Superior temporal gyrus (tissue), 1 donor: ENCODE data around the gene CHTF18.
"Not testable (repeated sequence)": the region's sequence is repeated elsewhere in the genome, so short reads cannot be mapped to it uniquely, and the experiment has no call there.

Experiments used
- DNase-seq: peaks from one replicate; pipeline ENCODE4 v3.0.0-alpha.2; 2016; ENCODE audit errors: extremely low spot score

Gene CHTF18

DNA sequence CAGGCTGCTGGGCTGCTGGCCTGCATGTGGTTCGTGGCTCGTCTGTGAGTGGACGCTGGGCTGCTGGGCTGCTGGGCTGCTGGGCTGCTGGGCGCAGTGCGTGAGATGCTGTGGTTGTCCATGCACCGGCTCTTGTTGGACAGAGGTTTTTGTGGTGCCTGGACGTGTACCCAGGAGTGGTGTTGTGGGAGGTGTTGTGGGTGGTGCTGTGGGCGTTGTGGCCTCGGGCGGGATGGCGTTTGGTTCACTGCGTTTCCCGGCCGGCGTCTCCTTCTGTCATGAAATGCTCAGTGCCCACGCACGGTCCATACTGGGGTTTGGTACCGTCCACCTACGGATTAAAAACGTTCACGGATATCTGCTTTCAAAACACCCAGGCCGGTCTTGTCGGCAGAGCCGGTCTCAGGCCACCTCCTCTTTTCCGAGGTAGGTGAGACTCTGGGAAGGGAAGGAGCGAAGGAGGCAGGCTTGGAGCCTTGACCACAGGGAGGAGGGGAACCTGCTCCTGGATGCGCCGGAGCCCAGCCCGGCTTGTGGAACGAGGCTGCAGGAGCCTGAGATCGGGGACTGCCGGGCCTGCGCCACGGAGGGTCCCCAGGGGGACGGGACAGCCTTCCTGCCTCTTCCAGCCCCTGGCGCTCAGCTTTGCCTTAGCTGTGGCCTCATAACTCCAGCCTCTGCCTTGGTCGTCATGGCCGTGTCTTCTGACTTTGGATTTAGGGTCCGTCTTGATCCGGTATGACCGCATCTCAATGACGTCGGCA, 41.9 kb downstream of the CHTF18 start:
- no peak for DNase-seq

DNA sequence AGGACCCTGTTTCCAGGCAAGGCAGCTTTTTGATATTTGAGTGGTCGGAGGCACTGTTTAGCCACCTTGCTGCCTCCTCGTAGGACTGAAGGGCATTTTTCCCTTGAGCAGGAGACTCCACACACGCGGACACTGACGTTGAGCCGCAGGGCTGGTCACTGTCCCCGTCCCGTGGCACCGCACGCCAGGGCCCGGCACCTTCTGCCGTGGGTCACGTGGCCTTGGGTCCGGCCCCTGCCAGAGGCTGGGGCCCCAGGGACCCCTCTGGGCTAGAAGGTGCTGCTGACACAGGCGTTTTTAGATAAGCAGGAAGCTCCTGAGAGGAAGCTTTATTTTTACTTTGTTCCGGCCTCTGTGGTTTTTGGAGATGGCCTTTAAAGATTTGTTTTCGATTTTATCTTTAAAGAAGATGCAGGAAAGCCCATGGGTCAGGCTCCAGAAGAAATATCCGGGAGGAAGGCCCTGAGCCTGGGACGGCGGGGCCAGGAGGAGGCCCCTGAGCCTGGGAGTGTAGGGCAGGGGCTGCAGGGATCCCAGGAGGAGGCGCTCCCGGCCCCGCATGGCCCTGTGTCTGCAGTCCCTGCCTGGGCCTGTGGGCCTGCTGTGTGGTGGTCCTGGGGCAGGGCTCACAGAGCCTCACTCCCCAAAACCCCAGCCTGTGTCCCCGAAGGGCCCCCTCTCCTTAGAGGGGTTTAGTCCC, 42.6 kb downstream of the CHTF18 start:
- no peak for DNase-seq

DNA sequence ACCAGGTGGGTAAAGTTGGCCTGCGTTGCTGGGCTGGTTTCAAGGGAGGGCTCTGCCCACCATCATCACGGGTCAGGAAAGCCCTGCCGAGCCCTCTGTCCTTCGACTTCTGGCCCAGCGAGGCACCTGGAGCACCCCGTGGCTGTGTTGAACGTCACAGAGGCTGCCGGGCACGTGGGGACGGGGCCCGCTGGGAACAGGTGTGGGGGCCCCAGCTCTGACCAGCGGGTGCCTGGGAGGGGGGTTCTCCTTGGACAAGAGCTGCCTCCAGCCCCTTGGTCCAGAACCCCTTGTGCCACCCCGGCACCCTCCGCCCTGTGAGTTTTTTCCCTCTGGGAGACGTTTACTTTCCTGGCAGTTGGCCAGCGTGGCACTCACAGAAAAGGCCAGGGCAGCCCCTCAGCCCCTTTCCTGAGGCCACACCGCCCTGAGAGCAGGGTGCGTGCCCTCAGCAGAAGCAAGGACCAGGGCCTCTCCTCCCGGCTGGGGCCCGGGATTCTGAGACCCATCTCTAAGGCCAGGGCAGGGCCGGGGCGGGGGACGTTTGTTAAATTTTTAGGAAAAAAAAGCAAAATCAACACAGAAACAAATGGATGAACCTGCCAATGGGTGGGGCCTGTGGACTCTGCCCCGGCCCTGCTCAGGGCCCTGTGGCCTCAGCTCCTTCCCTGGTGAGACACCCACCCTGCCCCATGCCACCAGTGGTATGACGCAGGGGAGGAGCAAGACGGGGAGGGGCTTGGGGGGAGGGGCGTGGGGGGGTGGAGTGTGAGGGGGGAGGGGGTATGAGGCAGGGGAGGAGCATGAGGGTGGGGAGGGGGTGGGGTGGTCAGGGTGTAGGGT, 43.4 kb downstream of the CHTF18 start:
- DNase-seq, result no peak

DNA sequence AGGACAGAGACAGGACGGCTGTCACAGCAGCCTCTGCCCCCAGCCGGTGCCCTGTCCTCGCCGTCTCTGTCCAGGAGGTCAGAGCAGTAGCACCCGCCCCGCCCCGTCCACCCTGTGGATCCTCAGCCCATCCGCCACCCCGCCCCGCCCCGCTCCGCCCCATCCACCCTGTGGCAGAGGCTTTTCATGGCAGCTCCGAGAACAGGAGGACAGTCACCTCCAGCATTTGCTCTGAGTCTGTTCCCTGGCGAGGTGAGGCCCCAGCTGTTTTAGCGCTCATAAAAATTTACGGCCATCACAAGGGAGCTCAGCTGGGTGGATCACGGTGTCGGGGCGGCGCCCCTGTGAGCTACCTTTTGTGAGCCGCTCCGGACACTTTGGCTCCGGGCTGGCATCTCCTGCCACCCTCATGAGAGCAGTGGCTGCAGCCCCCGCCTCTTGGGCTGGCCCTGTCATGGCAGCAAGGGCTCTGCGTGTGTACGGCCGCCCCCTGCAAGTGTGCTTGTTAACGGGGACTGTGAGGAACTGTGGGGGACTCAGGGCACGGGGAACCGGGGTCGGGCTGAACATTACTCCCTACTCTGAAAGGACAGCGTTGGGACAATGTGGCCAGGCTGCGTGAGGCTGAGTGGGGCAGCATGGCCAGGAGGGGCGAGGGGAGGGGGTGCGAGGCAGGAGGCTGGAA, 44.4 kb downstream of the CHTF18 start:
- no peak for DNase-seq

DNA sequence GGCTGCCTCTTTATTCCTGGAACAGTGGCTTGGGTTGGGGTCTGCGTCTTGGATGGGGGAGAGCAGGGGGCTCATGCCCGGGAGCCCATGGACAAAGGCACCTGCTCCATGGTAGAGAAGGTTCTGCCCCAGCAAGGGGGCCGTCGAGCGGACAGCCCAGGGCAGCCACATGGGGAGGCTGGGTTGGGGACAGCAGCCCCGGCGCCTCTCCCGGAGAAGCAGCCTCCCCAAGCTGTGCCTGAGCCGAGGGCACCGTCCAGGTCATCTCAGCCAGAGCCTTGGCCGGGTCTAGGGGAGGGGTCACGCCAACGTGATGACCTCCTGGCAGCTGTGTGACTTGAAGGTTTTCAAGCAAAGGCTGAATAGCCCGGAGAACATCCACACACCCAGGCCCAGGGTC, 45.0 kb downstream of the CHTF18 start:
- DNase-seq, result no peak

DNA sequence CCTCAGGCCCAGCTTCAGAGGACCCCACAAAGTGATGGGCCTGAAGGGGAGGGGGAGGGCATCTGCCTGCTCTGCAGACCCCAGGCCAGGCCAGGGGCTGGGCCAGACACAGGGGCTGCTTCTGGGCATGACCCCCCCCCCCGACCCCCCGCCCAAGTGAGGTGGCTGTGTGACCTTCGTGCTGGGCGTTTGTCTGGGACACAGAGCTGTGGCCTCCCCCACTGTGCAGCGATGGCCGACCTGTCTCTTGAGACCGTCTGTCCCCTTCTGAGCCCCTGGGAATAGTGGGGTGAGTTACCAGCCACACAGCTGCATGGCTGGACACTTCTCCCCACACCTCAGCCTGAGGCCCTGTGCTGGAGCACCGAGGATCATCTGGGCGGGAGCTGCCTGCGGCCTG, 47.0 kb downstream of the CHTF18 start:
- no peak for DNase-seq

DNA sequence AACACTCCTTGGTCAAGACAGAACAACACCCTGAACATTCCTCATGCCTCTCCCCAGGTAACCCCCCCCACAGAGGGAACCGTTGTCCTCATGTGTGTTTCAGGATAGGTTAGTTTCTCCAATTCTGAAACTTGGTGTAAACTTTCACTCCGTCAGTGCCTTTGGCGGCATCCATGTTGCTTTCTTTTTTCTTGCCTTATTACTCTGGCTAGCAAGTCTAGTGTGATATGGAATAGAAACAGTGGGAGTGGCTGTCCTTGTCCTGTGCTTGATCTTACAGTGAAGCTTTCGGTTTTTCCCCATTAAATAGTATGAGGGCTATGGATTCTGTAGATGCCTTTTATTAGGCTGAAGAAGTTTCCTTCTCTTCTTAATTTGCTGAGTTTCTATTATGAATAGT, 47.8 kb downstream of the CHTF18 start:
- DNase-seq, result no peak

DNA sequence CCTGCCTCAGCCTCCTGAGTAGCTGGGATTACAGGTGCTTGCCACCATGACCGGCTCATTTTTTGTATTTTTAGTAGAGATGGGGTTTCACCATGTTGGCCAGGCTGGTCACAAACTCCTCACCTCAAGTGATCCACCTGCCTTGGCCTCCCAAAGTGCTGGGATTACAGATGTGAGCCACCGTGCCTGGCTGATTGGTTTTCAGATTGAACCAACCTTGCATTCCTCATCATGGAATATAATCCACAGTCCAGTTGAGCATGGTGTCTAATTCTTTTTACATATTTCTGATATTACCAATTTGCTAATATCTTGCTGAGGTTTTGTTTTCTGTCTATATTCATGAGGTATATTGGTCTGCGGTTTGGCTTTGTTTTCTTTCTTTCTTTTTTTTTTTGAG, 48.4 kb downstream of the CHTF18 start:
- DNase-seq, result not testable (repeated sequence)

DNA sequence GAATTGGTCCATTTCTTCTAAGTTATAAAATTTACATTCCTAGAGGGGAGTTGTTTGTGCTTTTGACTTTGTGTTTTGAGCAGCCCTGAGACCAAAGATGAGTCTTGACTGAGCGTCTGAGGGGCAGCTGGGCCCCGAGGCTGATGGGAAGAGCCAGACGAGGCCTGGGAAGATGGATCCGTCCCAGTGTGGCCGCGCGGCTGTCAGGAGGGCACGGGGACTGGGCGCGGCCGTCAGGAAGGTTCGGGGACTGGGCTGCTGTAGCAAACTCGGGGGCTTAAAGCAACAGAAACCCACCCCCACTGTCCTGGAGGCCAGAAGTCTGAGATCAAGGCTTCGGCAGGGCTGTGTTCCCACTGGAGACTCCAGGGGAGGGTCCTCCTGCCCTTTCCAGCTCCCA, 50.3 kb downstream of the CHTF18 start:
- no peak for DNase-seq

DNA sequence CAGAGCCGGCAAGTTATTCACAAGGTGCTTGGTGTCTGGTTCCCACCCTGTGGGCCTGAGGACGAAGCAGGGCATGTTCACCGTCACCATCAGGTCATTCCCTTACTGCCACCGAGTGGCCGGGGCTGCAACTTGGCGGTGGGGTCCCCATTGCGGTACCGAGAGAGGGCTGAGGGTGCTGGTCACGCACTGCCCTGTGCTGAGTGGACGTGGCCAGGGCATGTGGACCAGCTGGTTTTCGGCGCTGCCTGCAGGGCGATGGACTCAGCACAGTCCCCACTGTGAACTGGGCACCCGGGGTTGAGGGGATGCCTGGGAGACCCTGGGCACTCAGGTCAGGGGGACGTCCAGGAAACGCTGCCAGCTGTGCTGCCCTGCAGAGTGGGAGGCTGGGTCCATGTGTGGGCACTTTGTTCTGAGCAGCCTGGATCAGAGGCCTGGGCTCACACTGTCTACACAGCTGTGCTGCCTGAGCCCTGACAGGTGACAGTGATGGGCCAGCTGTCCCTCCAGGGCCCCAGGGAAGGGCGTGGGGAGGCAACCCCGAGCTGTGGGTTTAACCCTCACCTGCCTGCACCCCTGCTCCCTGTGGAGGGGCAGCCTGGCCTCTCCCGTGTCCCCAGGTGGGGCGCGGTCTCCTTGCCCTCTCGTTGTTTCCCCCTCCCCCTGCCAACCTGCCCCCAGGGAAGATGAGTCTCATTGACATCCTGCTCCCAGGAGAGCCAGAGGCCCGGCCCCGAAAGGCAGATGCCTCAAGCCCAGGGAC, 51.4 kb downstream of the CHTF18 start:
- DNase-seq, result no peak

DNA sequence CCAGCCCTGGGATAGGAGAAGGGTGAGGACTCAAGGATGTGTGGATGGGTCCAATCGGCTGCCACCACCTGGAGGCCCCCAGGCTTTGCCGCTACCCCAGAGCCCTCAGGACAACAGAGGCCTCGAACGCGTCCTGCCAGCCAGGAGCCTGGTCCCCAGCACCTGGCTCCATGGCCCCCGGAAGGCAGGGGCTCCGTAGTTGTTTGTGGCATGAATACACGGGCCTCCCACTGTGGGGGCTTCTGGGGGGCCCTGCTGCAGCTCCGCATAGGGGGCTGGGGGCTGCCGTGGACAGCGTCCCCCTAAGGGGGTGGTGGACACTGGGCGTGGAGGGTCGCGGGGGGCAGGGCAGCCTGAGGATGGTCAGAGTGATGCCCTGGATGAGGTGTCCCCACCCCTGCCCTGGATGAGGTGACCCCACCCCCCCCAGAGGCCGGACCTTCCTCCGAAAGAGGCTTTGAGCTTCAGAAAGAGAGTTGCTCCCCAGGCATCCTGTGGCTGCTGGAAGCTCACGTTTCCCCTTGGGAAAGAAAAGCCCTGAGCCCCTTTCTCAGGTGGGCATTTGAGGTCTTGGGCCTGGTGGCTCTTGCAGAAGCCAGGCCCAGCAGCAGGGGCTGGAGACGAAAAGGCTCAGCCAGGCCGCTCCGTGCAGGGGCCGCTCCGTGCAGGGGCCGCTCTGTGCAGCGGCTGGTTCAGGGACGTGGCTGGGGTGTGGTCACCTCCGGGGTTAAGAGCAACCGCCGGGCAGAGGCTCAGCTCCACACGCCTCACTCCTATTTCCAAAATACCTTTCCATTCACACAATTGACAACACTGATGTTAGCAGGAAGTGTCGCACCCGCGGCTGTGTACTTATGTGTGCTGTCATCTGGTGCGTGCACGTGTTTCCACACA, 52.4 kb downstream of the CHTF18 start:
- DNase-seq, result no peak

DNA sequence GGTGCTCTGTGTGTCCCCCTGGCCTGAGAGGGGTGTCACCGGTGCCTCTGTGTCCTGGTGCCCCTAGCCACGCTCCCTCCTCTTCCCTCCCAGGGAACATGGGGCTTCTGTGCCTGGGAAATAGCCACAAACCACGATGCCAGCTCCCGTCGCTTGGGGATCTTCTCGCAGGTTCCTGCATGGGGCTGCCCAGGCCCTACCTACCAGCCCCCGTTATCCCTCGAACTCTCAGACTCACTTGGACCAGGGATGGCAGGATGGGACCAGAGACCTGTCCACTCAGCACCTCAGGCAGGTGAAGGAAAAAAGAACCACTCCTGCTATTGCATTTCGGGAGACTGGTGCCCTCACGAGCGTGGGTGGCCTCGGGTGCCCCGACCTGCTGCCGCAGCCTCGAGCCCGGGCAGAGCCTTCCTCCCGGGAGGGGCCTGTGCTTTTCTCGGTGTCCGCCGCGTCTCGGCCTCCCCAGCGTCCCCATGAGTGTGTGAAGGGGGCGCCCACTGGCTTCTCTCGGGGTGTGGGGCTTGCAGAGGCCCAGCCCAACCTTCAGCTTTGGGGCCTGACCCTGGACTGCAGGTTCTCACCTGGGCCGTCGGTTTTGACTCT, 53.1 kb downstream of the CHTF18 start:
- DNase-seq, result no peak

DNA sequence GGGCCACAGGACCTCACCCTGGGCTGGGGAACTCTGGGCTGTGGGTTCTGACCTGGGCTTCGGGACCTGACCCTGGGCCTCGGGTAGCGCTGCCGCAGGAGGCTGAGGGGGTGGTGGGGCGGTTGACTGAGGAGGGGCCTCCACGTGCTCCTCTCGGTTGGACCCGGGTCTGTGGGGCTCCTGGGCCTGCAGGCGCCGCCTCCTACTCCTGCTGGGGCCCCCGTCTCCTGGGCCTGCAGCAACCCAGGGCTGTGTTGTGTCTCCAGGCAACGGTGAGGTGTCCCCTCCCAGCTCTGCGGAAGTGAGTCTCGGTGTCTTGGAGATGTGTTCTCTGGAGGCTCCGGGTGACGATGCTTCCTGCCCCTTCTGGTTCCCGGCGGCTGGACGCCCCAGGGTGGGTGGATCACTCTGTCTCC, 53.6 kb downstream of the CHTF18 start:
- DNase-seq, result peak; percentile 11

DNA sequence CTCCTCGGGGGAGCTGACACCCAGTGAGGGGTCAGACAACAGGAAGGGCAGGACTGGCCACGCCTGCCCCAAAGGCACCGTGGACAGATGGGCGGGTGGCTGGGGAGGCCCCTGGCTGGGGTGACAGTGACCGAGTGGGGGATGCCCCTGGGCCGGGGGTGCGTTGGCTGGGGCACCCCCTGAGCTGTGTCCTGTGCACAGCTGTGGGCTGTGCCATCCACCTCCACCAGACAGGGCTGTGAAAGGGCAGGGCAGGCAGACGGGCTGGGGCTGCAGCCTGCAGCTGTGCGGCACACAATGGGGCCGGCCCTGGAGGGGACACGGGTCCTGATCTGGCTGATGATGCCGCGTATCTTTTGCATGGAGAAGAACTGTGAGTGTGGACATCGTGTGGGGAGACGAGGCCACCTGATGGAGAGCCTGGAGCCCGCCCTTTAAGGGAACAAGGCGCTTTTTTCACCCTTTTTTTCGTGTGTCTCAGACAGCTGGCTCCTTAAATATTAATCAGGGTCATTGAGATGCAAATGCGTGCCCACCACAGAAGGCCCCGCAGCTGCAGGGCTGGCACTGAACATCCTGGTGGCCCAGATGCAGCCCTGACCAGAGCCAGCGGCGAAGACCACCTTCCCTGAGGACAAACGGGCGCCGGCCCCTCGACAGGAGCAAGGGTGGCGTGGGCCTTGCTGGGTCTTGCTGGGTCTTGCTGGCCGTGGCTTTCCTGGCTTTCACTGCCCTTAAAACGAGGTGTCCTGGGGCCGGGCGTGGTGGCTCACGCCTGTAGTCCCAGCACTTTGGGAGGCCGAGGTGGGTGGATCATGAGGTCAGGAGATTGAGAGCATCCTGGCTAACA, 54.5 kb downstream of the CHTF18 start:
- DNase-seq, result no peak

DNA sequence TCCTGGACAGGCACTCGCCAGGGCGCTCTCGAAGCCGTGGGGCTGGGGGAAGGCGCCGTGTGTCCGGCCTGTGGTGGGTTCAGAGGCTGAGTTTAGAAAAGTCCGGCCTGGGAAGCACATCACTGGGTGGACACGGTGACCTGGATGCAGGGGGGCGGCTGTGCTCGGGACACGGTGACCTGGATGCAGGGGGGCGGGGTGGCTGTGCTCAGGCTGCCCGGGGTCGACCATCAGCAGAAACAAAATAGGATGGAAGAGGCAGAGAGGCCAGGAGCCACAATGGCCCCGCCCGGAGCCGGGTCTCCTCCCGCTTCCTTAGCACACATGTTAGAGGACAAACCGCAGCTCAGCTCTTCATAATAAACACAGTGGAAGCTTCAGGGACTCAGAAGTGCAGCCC, 55.4 kb downstream of the CHTF18 start:
- no peak for DNase-seq

DNA sequence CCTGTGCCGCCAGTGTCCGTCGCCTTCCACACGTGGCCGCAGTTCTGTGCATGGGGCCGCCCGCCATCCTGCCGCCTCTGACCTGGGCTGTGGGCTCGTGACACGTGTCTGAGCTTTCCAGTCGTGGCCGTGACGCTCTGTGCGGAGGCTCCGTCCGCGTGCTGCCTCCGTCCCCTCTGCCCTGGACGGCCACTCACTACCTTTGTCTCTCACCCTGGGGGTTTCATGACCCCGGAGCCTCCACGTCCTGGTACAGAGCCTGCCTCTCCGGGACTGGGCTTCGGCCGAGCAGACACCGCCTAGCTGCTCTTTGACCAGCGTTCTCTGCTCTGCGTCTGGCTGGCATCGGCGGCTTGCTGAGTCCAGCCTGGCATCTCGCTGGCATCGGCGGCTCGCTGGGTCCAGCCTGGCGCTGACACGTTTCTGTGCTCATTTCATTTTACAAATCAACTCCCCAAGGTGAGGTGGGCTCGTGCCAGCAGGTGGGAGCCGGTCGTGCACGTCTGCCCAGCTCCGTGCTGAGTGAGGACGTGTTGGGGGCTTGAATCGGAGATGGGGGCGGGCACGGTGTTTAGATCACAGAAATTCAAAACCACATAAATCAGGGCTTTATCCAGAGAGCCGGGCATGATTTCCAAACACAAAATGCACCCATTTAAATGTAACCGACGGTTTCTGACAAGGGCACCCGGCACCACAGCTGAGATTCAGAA, 56.4 kb downstream of the CHTF18 start:
- no peak for DNase-seq

DNA sequence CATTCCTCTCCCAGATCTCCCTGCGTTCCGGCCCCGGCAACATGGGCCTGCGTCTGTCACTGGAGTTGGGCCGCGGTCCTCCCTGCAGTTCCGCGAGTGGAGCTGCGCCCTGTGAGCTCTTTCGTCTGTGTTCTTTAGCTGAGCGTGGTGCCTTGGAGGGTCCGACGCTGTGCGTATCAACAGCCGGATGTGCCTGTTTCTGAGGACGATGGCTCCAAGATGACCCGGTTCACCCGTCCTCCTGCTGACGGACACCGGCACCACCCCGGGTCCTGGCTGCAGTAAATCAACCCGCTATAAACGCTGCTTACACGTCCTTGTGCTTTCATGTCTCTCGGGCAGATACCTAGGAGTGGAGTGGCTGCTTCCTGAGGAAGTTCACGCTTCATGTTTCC, 56.9 kb downstream of the CHTF18 start:
- DNase-seq, result no peak

DNA sequence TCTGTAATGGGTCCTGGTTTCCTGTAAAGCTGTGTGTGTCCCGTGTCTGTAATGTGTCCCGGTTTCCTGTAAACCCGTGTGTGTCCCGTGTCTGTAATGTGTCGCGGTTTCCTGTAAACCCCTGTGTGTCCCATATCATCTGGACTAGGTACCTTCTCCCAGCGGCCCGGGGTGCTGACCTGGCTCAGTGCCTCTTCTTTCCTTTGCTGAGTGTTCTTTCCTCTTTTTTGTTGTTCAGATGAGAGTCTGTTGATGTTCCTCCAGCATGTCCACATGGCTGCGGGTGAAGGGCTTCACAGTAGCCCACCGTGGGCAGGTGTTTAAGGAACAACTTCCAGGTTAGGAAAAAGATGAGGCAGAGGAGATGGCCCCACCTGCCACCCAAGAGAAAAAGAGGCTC, 58.7 kb downstream of the CHTF18 start:
- no peak for DNase-seq
